Right lobe of liver (tissue), 6 donors: Measurements from ENCODE around the gene MAPK12. TPM values are rescaled to one million over a fixed set of nuclear protein-coding genes. Genes with fewer than 3 reads are reported as not detected.

Source experiments
- ATAC-seq, 4 donors: fragments of 200-7000 bp; cut with Tn5 transposase; one replicate each; pipeline ENCODE4 v1.9.1; 2020; ENCODE audit warnings: mild to moderate bottlenecking in 4 of 4, moderate library complexity in 4 of 4
- DNase-seq, 3 donors: peaks; one replicate each; pipeline ENCODE4 v3.0.0-alpha.2; 2020
- H3K27ac ChIP-seq, 3 donors: fragments of 200-600 bp; one replicate each; pipeline ENCODE4 v1.8.0; 2022
- H3K27me3 ChIP-seq, 2 donors: fragments of 200-600 bp; one replicate each; pipeline ENCODE4 v1.8.0; 2022
- H3K36me3 ChIP-seq, 4 donors: fragments of 200-600 bp; sonication (generic) in 1 of 4; one replicate each; pipeline versions ENCODE4 v1.5.1 to v1.8.0; 2017 to 2022; ENCODE audit warnings: control low read depth in 1 of 4
- H3K4me1 ChIP-seq, 4 donors: fragments of 200-600 bp; sonication (generic) in 1 of 4; one replicate each; pipeline versions ENCODE4 v1.5.1 to v1.8.0; 2017 to 2022; ENCODE audit warnings: control low read depth in 1 of 4
- H3K4me3 ChIP-seq, 3 donors: fragments of 200-600 bp; one replicate each; pipeline ENCODE4 v1.8.0; 2022
- H3K9me3 ChIP-seq, 4 donors: fragments of 200-600 bp; sonication (generic) in 1 of 4; one replicate each; pipeline versions ENCODE4 v1.5.1 to v1.8.0; 2017 to 2022; ENCODE audit warnings: control low read depth in 1 of 4
- POLR2A ChIP-seq: fragments of 450-650 bp; IDR thresholded peaks from one replicate; pipeline ENCODE4 v1.6.1; 2017; ENCODE audit warnings: antibody characterized with exemption, mild to moderate bottlenecking
- WGBS: methylation state at CpG from one replicate; pipeline ENCODE4 v1.1.6; 2018; ENCODE audit warnings: low coverage, low lambda C conversion rate; ENCODE audit not compliant: insufficient coverage; ENCODE audit errors: missing lambda C conversion rate; 5-methylcytosine and 5-hydroxymethylcytosine counted together
- intact Hi-C, 2 donors: fragments of 100-400 bp; cut with DNase I; formaldehyde crosslinking; loops; one replicate each; pipeline versions ENCODE4 v1.11.2 to v1.14.1; 2022
- total RNA-seq, 6 experiments: library from RNA; depleted of rRNA in 2 of 6; stranded (reverse); fragments of >200 nt in 2 of 6; fragmentation: NEBNext Ultra II Directional in 3 of 6; extraction: Animal tissue kit (Norgen Biotek cat#: 25700) in 3 of 6; gene quantifications; one replicate each; pipeline versions ENCODE4 v1.1.0 to v1.2.4, GENCODE V29; 2016 to 2023
- TF ChIP-seq, protein P1 (sequence below), 4 donors: fragments of 200-600 bp in 3 of 4; fragments of 450-650 bp in 1 of 4; IDR thresholded peaks; one replicate each; pipeline versions ENCODE4 v1.5.1 to v1.8.0; 2016 to 2022; ENCODE audit warnings: antibody characterized with exemption in 4 of 4, mild to moderate bottlenecking in 2 of 4
- donor health status: DM: no; HTN: yes; CAD: no.
- donor health status: DM: no; HTN: no; CAD: no.
- donor health status: DM: no; HTN: no; CAD: no.
- donor health status: DM: no; HTN: yes; CAD: no.
- donor health status: DM: no; HTN: yes; CAD: no.

MAPK12 gene
- total RNA-seq, 6 experiments from 2014 or later: 2.1 to 7.6 (median 3.6) TPM

DNA sequence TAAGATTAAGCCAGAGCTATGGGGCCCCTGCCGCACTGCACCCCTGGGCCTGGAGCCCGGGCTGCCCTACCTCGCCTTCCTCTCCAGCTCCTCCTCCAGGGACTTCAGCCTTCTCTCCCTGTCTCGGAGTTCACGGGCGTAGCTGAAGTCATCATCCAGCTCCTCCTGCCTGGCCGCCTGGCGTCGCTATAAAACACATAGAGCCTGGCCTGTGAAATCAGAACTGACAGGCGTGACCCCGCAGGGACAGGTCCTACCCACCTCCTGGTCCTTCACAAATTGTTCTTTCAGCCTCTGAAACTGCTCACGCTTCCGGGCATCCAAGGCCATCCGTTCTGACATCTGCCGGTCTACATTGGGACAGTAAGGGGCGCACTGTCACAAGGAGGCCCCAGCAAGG, 37.4 kb downstream of the MAPK12 start:
- WGBS: 88% methylated on average over 7 of the region's 16 CpGs
- H3K36me3 ChIP-seq: peaks cover 0 to 53% (median 8%) of the 10 kb centered on the region in 4 donors
- TF ChIP-seq, protein P1, sequence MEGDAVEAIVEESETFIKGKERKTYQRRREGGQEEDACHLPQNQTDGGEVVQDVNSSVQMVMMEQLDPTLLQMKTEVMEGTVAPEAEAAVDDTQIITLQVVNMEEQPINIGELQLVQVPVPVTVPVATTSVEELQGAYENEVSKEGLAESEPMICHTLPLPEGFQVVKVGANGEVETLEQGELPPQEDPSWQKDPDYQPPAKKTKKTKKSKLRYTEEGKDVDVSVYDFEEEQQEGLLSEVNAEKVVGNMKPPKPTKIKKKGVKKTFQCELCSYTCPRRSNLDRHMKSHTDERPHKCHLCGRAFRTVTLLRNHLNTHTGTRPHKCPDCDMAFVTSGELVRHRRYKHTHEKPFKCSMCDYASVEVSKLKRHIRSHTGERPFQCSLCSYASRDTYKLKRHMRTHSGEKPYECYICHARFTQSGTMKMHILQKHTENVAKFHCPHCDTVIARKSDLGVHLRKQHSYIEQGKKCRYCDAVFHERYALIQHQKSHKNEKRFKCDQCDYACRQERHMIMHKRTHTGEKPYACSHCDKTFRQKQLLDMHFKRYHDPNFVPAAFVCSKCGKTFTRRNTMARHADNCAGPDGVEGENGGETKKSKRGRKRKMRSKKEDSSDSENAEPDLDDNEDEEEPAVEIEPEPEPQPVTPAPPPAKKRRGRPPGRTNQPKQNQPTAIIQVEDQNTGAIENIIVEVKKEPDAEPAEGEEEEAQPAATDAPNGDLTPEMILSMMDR (IDR thresholded peaks at IDR 0.05): no peak
- no peak for TF ChIP-seq POLR2A

DNA sequence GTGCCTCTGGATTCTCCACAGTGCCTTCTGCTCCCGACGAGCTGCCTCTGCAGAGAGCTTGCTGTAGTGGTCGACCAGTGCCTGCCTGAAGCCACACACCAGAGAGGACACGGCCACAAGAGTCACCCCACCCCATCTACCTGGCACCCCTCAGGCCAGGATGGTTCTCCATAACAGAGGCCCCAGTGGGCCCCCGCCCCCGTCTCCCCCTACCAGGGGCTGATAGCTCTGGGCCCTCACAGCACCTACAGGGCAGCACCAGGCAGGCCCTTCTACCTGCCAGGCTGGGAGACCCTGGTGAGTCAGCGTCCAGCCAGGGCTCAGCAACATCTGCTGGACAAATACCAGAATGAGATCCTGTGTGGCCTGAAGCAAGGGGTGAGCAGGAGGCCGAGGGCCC, 39.0 kb downstream of the MAPK12 start:
- H3K4me1 ChIP-seq: peaks cover 0 to 4% (median 2%) of the 10 kb centered on the region in 4 donors
- ATAC-seq (no peak), DNase-seq (no peak)
- TF ChIP-seq POLR2A: no peak
- TF ChIP-seq, protein P1 (IDR thresholded peaks at IDR 0.05): no peak
- H3K27ac ChIP-seq: no peak overlapping the region
- WGBS: 100% methylated on average over 1 of the region's 8 CpGs
- H3K4me3 ChIP-seq: no peak overlapping the region
- no peaks in the 10 kb centered on the region for H3K9me3 ChIP-seq
- intact Hi-C loops: no loop called here
- H3K36me3 ChIP-seq: peaks cover 0 to 64% (median 13%) of the 10 kb centered on the region in 4 donors
- H3K27me3 ChIP-seq: no peaks in the 10 kb centered on the region

More for the DNA sequence above, 37.4 kb downstream of the MAPK12 start:
- H3K27ac ChIP-seq: no peak overlapping the region
- no peaks in the 10 kb centered on the region for H3K9me3 ChIP-seq
- H3K4me3 ChIP-seq: no peak overlapping the region
- DNase-seq (no peak), ATAC-seq (no peak)
- intact Hi-C loops: no loop called here
- H3K4me1 ChIP-seq: peaks cover 0 to 4% (median 2%) of the 10 kb centered on the region in 4 donors
- no peaks in the 10 kb centered on the region for H3K27me3 ChIP-seq

- H3K9me3 ChIP-seq: no peaks in the 10 kb centered on the region
- peaks cover 2 to 72% (median 17%) of the 10 kb centered on the region in 4 donors for H3K36me3 ChIP-seq
- no peaks in the 10 kb centered on the region for H3K27me3 ChIP-seq
- ATAC-seq (no peak), DNase-seq (peak in 1 of 3 donors; percentile 18)
- peaks cover 0 to 4% (median 2%) of the 10 kb centered on the region in 4 donors for H3K4me1 ChIP-seq
- H3K27ac ChIP-seq: no peak overlapping the region
- no CpG with 5 or more reads among the region's 19 CpGs for WGBS
- no peak for TF ChIP-seq POLR2A
- TF ChIP-seq, protein P1 (IDR thresholded peaks at IDR 0.05): peak in 1 of 4 donors; percentile 20
- no peak overlapping the region for H3K4me3 ChIP-seq
- intact Hi-C loops: no loop called here
These were observed 39.8 kb downstream of the MAPK12 start for GRCh38 chr22:50221410-50222300.

- intact Hi-C loops: no loop called here
- ATAC-seq (no peak), DNase-seq (peak in 1 of 3 donors; percentile 19)
- Histone ChIP-seq H3K36me3 (peaks cover 6 to 75% (median 21%) of the 10 kb centered on the region in 4 donors), H3K27ac (no peak overlapping the region), H3K4me3 (no peak overlapping the region), H3K27me3 (no peaks in the 10 kb centered on the region), H3K9me3 (no peaks in the 10 kb centered on the region), H3K4me1 (peaks cover 0 to 4% (median 2%) of the 10 kb centered on the region in 4 donors)
- TF ChIP-seq POLR2A: no peak
- TF ChIP-seq, protein P1 (IDR thresholded peaks at IDR 0.05): no peak
- WGBS: 94% methylated on average over 6 of the region's 45 CpGs
These were observed 40.7 kb downstream of the MAPK12 start for GRCh38 chr22:50220603-50221409.
